ENCODE results near the gene SHCBP1L.

Gene SHCBP1L

DNA sequence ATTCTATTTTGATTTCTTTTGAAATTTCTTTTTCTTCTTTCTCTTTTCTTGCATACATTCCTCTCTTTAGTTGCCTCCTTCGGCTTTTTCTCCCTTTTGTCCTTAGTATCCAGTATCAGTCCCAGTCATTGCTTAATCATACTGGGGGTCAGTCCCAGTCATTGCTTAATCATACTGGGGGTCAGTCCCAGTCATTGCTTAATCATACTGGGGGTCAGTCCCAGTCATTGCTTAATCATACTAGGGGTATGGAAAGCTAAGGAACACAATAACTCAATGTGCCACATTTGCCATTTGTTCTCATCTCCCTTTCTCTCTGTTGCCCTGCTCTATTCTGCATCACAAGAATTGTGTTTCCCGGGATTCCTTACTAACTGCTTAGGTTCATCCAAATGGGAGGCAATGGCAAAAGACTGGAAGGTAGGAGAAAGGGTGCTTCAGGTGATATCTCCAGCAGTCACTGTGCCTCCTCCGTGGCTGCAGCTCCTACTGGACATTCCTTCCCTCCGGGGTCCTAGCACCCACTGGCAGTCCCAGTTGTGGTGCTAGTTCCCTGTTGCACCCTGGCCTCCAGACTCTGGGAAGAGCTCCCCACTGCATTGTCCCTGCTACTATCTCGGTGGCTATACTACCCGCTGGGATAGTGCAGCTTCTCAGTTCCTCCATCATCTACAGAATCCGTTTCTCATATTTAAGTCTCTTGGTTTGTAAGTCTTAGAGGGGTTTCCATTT, 37.6 kb upstream of the SHCBP1L start:
- H3K9ac ChIP-seq (ENCODE audit: low read depth, low read length): no peak overlapping the region
- no peak overlapping the region for H3K4me2 ChIP-seq (ENCODE audit: insufficient read depth, low read length)
- H2AFZ ChIP-seq (ENCODE audit: low read depth, low read length): no peak overlapping the region
- TF ChIP-seq, protein P1, sequence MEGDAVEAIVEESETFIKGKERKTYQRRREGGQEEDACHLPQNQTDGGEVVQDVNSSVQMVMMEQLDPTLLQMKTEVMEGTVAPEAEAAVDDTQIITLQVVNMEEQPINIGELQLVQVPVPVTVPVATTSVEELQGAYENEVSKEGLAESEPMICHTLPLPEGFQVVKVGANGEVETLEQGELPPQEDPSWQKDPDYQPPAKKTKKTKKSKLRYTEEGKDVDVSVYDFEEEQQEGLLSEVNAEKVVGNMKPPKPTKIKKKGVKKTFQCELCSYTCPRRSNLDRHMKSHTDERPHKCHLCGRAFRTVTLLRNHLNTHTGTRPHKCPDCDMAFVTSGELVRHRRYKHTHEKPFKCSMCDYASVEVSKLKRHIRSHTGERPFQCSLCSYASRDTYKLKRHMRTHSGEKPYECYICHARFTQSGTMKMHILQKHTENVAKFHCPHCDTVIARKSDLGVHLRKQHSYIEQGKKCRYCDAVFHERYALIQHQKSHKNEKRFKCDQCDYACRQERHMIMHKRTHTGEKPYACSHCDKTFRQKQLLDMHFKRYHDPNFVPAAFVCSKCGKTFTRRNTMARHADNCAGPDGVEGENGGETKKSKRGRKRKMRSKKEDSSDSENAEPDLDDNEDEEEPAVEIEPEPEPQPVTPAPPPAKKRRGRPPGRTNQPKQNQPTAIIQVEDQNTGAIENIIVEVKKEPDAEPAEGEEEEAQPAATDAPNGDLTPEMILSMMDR (IDR thresholded peaks at IDR 0.05; ENCODE audit: borderline replicate concordance, extremely low read depth, low read length, poor library complexity, severe bottlenecking): no peak
- H3K4me3 ChIP-seq (ENCODE audit: low read depth in 1 of 2, low read length in 2 of 2): no peak overlapping the region
- ATAC-seq (ENCODE audit: insufficient read depth, low read depth) (no peak), DNase-seq (no peak)
- H3K4me1 ChIP-seq (ENCODE audit: insufficient read depth, low read length): no peaks in the 10 kb centered on the region
- H3K27me3 ChIP-seq (ENCODE audit: insufficient read depth, low read length, poor library complexity): peaks cover 12% of the 10 kb centered on the region
- H4K20me1 ChIP-seq (ENCODE audit: insufficient read depth, low read length): no peaks in the 10 kb centered on the region
- no peaks in the 10 kb centered on the region for H3K79me2 ChIP-seq (ENCODE audit: insufficient read depth, low read length)
- H3K27ac ChIP-seq (ENCODE audit: low read length): no peak overlapping the region
- H3K36me3 ChIP-seq (ENCODE audit: insufficient read depth, low read length): no peaks in the 10 kb centered on the region
- no peaks in the 10 kb centered on the region for H3K9me3 ChIP-seq (ENCODE audit: insufficient read depth, low read length, severe bottlenecking)

DNA sequence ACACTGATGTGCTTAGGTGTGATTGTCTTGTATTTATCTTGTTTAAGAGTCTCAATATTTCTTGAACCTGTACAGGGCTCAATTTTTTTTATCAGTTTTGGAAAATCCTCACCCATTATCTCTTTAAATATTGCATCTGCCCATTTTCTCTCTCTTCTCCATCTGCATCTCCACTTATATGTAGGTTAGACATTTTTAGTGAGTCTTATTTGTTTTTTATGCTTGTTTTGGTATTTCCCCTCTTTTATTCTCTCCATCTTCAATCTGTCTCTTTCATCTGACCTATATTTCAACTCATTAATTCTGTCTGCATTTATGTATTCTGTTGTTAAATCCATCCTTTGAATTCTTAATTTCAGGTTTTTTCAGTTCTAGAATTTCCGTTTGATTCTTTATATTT, 32.9 kb upstream of the SHCBP1L start:
- ATAC-seq (ENCODE audit: insufficient read depth, low read depth) (no peak), DNase-seq (no peak)
- no peaks in the 10 kb centered on the region for H4K20me1 ChIP-seq (ENCODE audit: insufficient read depth, low read length)
- no peak overlapping the region for H3K4me2 ChIP-seq (ENCODE audit: insufficient read depth, low read length)
- H3K79me2 ChIP-seq (ENCODE audit: insufficient read depth, low read length): no peaks in the 10 kb centered on the region
- H3K9ac ChIP-seq (ENCODE audit: low read depth, low read length): no peak overlapping the region
- no peak overlapping the region for H3K27ac ChIP-seq (ENCODE audit: low read length)
- peaks cover 4% of the 10 kb centered on the region for H3K27me3 ChIP-seq (ENCODE audit: insufficient read depth, low read length, poor library complexity)
- H3K36me3 ChIP-seq (ENCODE audit: insufficient read depth, low read length): no peaks in the 10 kb centered on the region
- no peak overlapping the region for H3K4me3 ChIP-seq (ENCODE audit: low read depth in 1 of 2, low read length in 2 of 2)
- TF ChIP-seq, protein P1 (IDR thresholded peaks at IDR 0.05; ENCODE audit: borderline replicate concordance, extremely low read depth, low read length, poor library complexity, severe bottlenecking): no peak
- no peak for TF ChIP-seq EZH2 (IDR thresholded peaks at IDR 0.05; ENCODE audit: borderline replicate concordance, low read depth, low read length, severe bottlenecking)
- H3K4me1 ChIP-seq (ENCODE audit: insufficient read depth, low read length): no peaks in the 10 kb centered on the region
- H3K9me3 ChIP-seq (ENCODE audit: insufficient read depth, low read length, severe bottlenecking): no peaks in the 10 kb centered on the region
- no peak overlapping the region for H2AFZ ChIP-seq (ENCODE audit: low read depth, low read length)

DNA sequence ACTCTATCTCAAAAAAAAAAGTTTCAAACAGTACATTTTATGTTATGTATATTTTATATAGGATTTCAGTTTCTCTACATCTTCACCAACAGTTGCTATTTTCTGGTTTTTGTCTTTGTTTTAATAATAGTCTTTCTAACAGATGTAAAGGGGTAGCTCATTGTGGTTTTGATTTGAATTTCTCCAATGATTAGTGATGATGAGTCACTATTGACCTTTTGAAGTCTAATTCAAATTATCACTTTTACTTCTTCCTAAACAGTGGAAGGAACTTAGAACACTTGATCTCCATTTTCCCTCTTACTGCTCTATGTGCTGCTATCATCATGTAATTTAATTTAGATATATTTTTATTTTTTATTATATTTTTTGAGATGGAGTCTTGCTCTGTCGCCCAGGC, 31.7 kb upstream of the SHCBP1L start:
- H3K36me3 ChIP-seq (ENCODE audit: insufficient read depth, low read length): no peaks in the 10 kb centered on the region
- ATAC-seq (ENCODE audit: insufficient read depth, low read depth): no peak
- no peaks in the 10 kb centered on the region for H3K9me3 ChIP-seq (ENCODE audit: insufficient read depth, low read length, severe bottlenecking)
- no peaks in the 10 kb centered on the region for H3K79me2 ChIP-seq (ENCODE audit: insufficient read depth, low read length)
- H3K27ac ChIP-seq (ENCODE audit: low read length): no peak overlapping the region
- H2AFZ ChIP-seq (ENCODE audit: low read depth, low read length): no peak overlapping the region
- TF ChIP-seq EZH2 (IDR thresholded peaks at IDR 0.05; ENCODE audit: borderline replicate concordance, low read depth, low read length, severe bottlenecking): no peak
- TF ChIP-seq, protein P1 (IDR thresholded peaks at IDR 0.05; ENCODE audit: borderline replicate concordance, extremely low read depth, low read length, poor library complexity, severe bottlenecking): no peak
- no peaks in the 10 kb centered on the region for H4K20me1 ChIP-seq (ENCODE audit: insufficient read depth, low read length)
- H3K4me2 ChIP-seq (ENCODE audit: insufficient read depth, low read length): no peak overlapping the region
- DNase-seq: no peak
- H3K27me3 ChIP-seq (ENCODE audit: insufficient read depth, low read length, poor library complexity): peaks cover 4% of the 10 kb centered on the region
- no peaks in the 10 kb centered on the region for H3K4me1 ChIP-seq (ENCODE audit: insufficient read depth, low read length)
- no peak overlapping the region for H3K9ac ChIP-seq (ENCODE audit: low read depth, low read length)
- H3K4me3 ChIP-seq (ENCODE audit: low read depth in 1 of 2, low read length in 2 of 2): no peak overlapping the region
